ENCODE data around the gene RHO. TPM values are rescaled to one million over a fixed set of nuclear protein-coding genes. Genes with fewer than 3 reads are reported as not detected.

RHO gene
- polyA plus RNA-seq, 1 donor (not counting 4 experiments of a cell fraction or from before 2014, with no cell fraction given) = not detected

DNA sequence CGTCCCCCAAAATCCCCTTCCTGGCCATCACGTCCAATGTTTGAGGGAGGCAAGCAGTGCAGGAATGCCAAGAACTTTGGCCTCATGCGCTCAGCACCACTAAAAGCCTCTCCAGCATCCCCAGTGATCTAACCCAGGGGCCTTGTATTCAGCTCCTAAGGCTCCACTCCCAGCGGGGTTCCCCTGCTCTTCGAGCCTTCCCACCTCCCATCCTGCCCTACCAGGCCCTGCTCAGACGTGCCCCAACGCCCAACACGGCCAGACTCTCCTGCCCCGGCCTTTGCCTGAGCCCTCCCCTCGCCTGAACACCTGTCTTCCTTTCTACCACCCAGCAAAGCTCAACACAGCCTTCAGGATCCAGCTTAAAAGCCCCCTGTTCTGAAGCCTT lies 47.6 kb downstream of the RHO start:
- FAIRE-seq (no peak), DNase-seq (ENCODE audit: low read depth, low spot score) (no peak)
- Histone ChIP-seq H3K9me1 (ENCODE audit: control insufficient read depth, extremely low read depth, insufficient read depth, low read length) (no peaks in the 10 kb centered on the region), H3K9me3 (ENCODE audit: control insufficient read depth, low read depth, low read length) (no peaks in the 10 kb centered on the region), H3K4me2 (ENCODE audit: control insufficient read depth, extremely low read depth, insufficient read depth, low read depth, low read length) (no peak overlapping the region), H3K4me1 (ENCODE audit: control insufficient read depth, extremely low read depth, insufficient read depth, low read length) (no peaks in the 10 kb centered on the region), H4K20me1 (ENCODE audit: control insufficient read depth, extremely low read depth, insufficient read depth, low read length) (no peaks in the 10 kb centered on the region), H3K9ac (ENCODE audit: control insufficient read depth, extremely low read depth, insufficient read depth, low read length) (no peak overlapping the region), H3K27me3 (ENCODE audit: control insufficient read depth, extremely low read depth, insufficient read depth, low read length) (no peaks in the 10 kb centered on the region), H2AFZ (ENCODE audit: control insufficient read depth, low read length) (no peak overlapping the region), H3K79me2 (ENCODE audit: control insufficient read depth, insufficient read depth, low read length) (no peaks in the 10 kb centered on the region), H3K4me3 (ENCODE audit: control insufficient read depth in 2 of 3, extremely low read depth in 1 of 3, insufficient read depth in 2 of 3, low read depth in 1 of 3, low read length in 3 of 3) (no peak overlapping the region), H3K36me3 (ENCODE audit: control insufficient read depth in 2 of 2, extremely low read depth in 1 of 2, insufficient read depth in 2 of 2, low read length in 2 of 2) (no peaks in the 10 kb centered on the region), H3K27ac (ENCODE audit: control insufficient read depth, insufficient read depth, low read length) (no peak overlapping the region)
- no peak for TF ChIP-seq EZH2 (IDR thresholded peaks at IDR 0.05; ENCODE audit: low read length)
- TF ChIP-seq, protein P1, sequence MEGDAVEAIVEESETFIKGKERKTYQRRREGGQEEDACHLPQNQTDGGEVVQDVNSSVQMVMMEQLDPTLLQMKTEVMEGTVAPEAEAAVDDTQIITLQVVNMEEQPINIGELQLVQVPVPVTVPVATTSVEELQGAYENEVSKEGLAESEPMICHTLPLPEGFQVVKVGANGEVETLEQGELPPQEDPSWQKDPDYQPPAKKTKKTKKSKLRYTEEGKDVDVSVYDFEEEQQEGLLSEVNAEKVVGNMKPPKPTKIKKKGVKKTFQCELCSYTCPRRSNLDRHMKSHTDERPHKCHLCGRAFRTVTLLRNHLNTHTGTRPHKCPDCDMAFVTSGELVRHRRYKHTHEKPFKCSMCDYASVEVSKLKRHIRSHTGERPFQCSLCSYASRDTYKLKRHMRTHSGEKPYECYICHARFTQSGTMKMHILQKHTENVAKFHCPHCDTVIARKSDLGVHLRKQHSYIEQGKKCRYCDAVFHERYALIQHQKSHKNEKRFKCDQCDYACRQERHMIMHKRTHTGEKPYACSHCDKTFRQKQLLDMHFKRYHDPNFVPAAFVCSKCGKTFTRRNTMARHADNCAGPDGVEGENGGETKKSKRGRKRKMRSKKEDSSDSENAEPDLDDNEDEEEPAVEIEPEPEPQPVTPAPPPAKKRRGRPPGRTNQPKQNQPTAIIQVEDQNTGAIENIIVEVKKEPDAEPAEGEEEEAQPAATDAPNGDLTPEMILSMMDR (optimal IDR thresholded peaks at IDR 0.05 in 1 of 3, IDR thresholded peaks at IDR 0.05 in 1 of 3, conservative IDR thresholded peaks at IDR 0.05 in 1 of 3; ENCODE audit: extremely low read depth in 1 of 3, insufficient read depth in 2 of 3, low read length in 3 of 3) = no peak
- dilution Hi-C loops (cut with MboI; ENCODE audit: extremely low pct_ligation_motif_present, low sequenced_read_pairs) = no loop called here

DNA sequence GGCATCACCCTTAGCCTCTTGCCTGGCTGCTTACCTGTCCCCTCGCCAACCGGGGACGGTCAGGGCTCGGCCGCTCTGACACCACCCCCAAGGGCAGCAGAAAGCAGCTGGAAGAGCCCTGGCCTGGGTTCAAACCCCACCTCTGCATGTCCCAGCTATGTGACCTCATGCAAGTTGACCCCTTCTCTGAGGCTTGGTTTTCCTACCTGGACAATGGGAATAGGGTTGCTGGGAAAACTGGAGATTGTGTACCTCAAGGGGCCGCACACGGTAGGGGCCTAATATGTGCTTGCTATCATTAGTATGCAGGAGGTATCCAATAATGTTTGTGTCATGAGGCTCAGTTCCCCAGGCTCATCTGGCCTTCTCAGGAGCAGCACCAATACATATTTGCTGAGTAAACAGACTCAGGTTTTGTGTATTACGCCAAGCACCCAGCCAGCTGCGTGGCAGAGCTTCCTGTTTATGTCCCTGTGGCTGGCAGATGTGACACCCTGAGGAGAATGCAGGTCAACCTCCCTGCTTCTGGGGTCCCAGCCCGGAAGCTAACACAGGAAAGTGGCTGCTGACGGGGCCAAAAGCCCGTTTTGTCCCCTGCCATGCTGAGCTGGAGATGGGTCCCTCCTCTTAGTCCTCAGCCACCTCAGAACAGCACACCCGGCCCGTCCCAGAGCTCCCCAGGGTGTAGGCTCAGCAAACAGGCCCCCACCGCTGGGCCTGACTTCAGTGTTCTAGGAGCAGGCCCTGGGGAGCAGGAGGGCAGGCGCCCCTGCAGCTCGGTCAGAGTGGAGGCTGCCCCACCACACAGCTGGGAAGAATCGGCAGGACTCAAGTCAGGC lies 48.3 kb downstream of the RHO start:
- Histone ChIP-seq H4K20me1 (ENCODE audit: control insufficient read depth, extremely low read depth, insufficient read depth, low read length) (no peaks in the 10 kb centered on the region), H3K4me2 (ENCODE audit: control insufficient read depth, extremely low read depth, insufficient read depth, low read depth, low read length) (no peak overlapping the region), H2AFZ (ENCODE audit: control insufficient read depth, low read length) (no peak overlapping the region), H3K9me3 (ENCODE audit: control insufficient read depth, low read depth, low read length) (no peaks in the 10 kb centered on the region), H3K4me1 (ENCODE audit: control insufficient read depth, extremely low read depth, insufficient read depth, low read length) (no peaks in the 10 kb centered on the region), H3K36me3 (ENCODE audit: control insufficient read depth in 2 of 2, extremely low read depth in 1 of 2, insufficient read depth in 2 of 2, low read length in 2 of 2) (no peaks in the 10 kb centered on the region), H3K9me1 (ENCODE audit: control insufficient read depth, extremely low read depth, insufficient read depth, low read length) (no peaks in the 10 kb centered on the region), H3K79me2 (ENCODE audit: control insufficient read depth, insufficient read depth, low read length) (no peaks in the 10 kb centered on the region), H3K27ac (ENCODE audit: control insufficient read depth, insufficient read depth, low read length) (no peak overlapping the region), H3K4me3 (ENCODE audit: control insufficient read depth in 2 of 3, extremely low read depth in 1 of 3, insufficient read depth in 2 of 3, low read depth in 1 of 3, low read length in 3 of 3) (no peak overlapping the region), H3K9ac (ENCODE audit: control insufficient read depth, extremely low read depth, insufficient read depth, low read length) (no peak overlapping the region), H3K27me3 (ENCODE audit: control insufficient read depth, extremely low read depth, insufficient read depth, low read length) (no peaks in the 10 kb centered on the region)
- TF ChIP-seq, protein P1 (optimal IDR thresholded peaks at IDR 0.05 in 1 of 3, IDR thresholded peaks at IDR 0.05 in 1 of 3, conservative IDR thresholded peaks at IDR 0.05 in 1 of 3; ENCODE audit: extremely low read depth in 1 of 3, insufficient read depth in 2 of 3, low read length in 3 of 3) = no peak
- no peak for TF ChIP-seq EZH2 (IDR thresholded peaks at IDR 0.05; ENCODE audit: low read length)
- DNase-seq (ENCODE audit: low read depth, low spot score) = no peak
- dilution Hi-C loops (cut with MboI; ENCODE audit: extremely low pct_ligation_motif_present, low sequenced_read_pairs) = no loop called here
- no peak for FAIRE-seq
